GM21447 (cell line): ENCODE measurements around the gene SCARB1.

ENCODE experiments used
- ATAC-seq: cut with Tn5 transposase; IDR thresholded peaks from one replicate; pipeline ENCODE4 v1.9.1; 2021; ENCODE audit not compliant: unreplicated experiment

The SCARB1 gene

DNA sequence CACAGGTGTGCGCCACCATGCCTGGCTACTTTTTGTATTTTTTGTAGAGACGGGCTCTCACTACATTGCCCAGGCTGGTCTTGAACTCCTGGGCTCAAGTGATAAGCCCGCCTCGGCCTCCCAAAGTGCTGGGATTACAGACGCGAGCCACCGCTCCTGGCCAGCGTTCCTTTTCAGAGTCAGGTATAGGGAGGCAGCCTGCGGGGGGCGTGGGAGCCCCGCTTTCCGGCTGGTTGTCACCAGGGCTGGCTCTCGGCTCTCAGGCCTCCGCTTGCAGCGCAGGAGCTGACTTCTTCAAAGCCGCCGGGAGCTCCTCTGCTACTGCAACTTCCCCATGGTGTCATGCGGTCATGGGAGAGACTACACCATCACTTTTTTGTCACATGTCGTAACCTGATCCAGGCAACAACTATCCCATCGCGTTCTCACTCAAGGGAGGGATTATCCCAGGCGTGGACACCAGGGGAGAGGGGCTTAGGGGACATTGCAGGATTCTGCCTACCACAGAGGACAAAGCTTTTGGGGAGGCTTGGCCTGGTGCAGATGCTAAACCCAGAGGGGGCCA is 129.4 kb downstream of the SCARB1 start:
- no peak for ATAC-seq

DNA sequence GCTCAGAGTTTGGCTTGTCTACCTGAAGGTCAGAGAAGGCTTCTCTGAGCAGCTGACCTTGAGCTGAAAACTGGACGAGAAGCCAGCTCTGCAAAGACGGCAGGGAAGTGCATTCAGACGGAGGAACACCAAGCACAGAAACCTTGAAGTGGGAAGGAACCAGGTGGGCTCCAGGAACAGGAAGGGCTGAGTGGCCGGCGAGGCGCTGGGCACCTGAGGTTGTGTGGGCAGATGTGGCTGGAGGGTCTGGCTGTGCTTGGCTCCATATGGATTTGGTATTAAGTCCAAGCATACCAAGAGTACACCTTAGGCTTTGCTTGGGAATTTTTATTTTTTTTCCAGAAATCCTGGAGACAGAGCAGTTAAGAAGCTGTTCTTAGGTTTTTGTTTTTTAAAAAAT is 130.6 kb downstream of the SCARB1 start:
- ATAC-seq, result no peak

DNA sequence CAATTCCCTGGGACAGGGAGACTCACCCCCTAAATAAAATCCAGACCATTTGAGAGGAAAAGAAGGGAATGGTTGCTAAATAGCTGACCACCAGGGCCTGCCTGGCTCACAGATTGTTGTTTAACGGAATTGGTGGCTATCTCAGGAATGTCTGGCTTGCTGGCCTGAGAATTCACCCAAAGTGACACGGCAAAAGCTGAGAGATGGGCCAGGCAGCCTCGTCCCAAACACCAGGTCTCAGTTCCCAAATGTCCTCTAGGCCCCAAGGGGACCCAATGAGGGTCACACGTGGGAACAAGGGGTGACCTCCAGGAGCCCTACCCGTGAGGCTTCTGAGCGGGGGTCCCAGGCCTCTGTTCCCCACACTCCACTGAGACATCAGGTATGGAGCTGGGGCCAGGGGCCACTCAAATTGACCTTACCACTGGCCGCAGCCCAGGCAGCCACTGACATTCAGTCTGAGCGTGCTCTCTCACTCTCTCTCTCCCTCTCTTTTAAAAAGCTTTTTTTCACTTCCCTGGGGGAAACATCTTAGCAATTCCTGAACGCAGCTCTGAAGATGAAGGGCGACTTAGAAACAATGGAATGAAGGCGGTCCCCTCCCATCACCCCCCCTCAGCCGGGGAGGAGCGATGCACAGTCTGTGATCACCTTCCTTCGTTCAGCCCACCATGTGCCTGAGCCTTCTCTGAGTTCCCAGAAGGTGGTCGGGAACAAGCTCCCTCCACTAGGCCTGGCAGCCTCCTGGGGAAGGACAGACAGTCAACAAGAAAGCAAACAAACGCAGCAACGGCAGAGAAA is 131.2 kb downstream of the SCARB1 start:
- ATAC-seq, result no peak

DNA sequence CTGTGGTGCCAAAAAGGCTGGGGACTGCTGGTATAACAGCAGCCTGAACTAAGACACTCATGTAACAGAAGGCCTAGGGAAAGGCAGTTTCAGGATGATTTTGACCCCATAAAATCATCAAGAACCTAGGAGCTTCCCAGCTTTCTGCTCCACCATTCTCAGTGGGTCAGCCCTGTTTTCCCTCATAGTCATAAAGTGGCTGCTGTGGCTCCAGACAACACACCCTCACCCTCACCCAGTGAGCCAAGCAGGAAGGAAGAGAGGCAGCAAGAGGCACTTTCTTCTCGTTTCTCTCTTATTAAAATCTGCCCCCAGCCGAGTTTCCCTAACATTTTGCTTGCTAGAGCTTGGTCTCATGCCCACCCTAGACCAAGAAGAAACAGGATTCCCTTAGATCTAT is 131.8 kb downstream of the SCARB1 start:
- ATAC-seq, result no peak

DNA sequence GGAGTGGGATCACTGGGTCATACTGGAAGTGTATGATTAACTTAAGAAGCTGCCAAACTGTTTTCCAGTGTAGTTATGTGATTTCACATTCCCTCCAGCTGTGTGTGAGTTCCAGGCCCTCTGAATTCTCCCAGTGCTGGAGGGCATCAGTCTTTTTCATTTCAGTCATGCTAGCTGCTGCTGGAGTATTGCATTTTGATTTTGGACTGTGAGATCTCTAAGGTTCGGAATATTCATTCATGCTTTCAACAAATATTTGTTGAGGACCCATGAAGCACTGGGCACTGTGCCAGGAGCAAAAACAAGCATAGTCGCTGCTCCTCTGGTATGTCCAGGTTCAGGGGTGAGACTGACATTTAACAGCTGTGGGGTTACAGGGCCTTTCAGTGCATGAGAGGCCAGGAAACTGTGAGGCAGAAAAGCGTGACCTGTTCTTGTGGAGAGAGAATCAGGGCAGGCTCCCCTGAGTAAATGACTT is 133.2 kb downstream of the SCARB1 start:
- no peak for ATAC-seq

DNA sequence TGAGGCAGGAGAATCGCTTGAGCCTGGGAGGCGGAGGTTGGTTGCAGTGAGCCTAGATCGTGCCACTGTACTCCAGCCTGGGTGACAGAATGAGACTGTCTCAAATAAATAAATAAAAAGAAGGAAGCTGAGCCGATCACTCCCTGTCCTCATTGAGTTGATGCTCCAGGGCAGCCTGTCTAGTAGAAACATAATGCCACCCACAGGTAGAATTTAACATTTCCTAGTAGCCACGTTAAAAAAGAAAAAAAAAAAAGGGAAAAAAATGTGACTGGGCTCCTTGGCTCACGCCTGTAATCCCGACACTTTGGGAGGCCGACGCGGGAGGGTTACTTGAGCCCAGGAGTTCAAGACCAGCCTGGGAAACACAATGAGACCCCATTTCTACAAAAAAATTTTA is 135.7 kb downstream of the SCARB1 start:
- no peak for ATAC-seq

DNA sequence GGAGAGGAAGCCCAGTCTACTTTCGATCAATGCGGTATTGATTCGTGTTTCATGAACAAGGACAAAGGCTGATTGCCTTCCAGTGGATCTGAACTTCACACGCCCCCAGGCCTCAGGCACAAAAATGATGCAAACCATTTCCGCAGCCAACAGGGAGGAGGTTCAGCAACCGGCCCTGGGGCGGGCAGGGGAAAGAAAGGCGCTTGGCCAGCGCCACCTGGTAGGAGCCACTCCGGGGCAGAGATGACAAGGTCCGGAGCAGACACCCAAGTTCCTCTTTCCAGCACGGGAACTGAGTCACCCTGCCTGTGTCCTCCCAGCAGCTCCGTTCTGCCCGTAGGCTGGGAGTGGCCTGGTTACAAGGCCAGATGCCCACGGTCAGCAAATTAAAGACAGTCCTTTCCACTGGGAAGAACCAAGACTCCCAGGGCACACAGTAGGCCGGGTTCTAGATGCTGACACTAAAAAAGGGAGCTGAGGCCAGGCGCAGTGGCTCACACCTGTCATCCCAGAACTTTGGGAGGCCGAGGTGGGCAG is 136.3 kb downstream of the SCARB1 start:
- peak; percentile 83 for ATAC-seq
